ENCODE results near the gene SLC35A3. TPM values are rescaled to one million over a fixed set of nuclear protein-coding genes. Genes with fewer than 3 reads are reported as not detected.
A peak's percentile ranks its signal among the peaks of the same experiment; 100 is the strongest.

The SLC35A3 gene
- total and polyA plus RNA-seq, 2 of the 4 experiments (the other 2 are of a cell fraction), result 9.6 to 13.6 TPM

DNA sequence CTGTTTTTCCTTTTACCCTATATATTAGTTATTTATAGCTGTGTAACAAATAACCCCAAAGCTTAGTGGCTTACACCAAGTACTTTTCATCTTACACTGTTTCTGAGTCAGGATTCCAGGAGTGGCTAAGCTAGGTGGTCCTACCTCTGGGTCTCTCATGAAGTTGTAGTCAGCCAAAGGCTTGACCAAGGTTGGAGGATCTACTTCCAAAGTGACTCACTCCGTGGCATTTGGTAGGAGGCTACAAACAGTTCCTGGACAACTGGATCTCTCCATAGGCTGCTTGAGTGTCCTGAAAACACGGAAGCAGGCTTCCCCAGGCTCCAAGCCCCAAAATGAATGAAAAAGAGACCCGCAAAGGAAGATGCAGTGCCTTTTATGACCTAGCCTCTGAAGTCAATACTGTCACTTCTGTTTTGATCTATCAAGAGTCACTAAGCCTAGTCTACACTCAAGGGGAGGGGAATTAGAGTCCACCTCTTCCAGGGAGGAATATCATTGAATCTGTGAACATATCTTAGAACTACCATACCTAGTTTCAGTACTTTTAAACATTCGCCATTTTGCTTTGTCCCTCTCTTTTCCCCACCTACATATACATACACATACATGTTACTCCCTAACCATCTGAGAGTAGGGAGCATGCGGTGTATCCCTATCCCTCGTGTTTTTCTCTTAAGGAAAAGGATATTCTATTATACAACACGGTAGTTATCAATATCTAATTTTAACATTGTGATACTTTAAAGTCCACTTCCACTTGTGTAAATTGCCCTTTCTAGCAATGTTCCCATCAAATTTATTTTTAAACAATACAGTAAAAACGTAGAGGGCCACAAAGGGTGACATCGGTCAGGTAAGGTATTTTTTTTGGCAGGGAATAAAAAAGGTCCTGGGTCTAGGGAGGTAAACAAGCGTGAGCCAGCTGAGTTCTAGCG lies 67.2 kb downstream of the SLC35A3 start (continued):
- TF ChIP-seq CHD1 (IDR thresholded peaks at IDR 0.05; ENCODE audit: low read depth, low read length) (no peak), POLR2A (IDR thresholded peaks at IDR 0.05; ENCODE audit: low read depth, low read length) (no peak), RFX5 (IDR thresholded peaks at IDR 0.05; ENCODE audit: low read depth, low read length) (no peak)

DNA sequence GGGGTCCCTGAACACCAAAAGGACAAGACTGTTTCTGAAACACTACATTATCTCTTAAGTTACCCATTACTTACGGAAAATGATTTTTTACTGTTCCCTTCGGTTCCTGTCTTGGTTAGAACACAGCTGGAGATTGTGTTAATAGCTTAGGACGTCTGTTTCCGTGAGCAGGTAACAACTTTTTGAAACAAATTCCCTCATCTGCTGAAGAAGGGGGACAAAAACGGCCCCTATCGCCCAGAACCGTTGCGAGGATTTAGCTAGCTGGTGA lies 67.8 kb downstream of the SLC35A3 start:
- Histone ChIP-seq H4K5ac (ENCODE audit: low read depth, low read length) (peak overlapping the region; percentile 83; the same call in 1 of the 2 replicates), H2BK120ac (ENCODE audit: low read depth, low read length) (peak overlapping the region; percentile 73; the same call in 1 of the 2 replicates), H3K4ac (ENCODE audit: low read depth, low read length) (peak overlapping the region; percentile 86), H3K23ac (ENCODE audit: low read depth, low read length) (peak overlapping the region; percentile 97; the same call in 1 of the 2 replicates), H3K14ac (replicated peaks; ENCODE audit: low read depth, low read length) (peak overlapping the region; percentile 97), H3K27me3 (ENCODE audit: control insufficient read depth, insufficient read depth, low read length) (no peaks in the 10 kb centered on the region), H3K18ac (ENCODE audit: low read depth, low read length) (peak overlapping the region; percentile 65; the same call in 1 of the 2 replicates), H3K27ac (ENCODE audit: insufficient read depth, low read length) (peak overlapping the region; percentile 81), H3K4me1 (ENCODE audit: control insufficient read depth, insufficient read depth, low read length) (no peaks in the 10 kb centered on the region), H3K9ac (ENCODE audit: low read depth, low read length) (peak overlapping the region; percentile 90), H2BK20ac (ENCODE audit: low read depth, low read length) (no peak overlapping the region), H3K36me3 (ENCODE audit: control insufficient read depth, insufficient read depth, low read length) (no peaks in the 10 kb centered on the region), H3K9me1 (ENCODE audit: insufficient read depth, low read length) (peaks cover under 1% of the 10 kb centered on the region; the same call in 1 of the 2 replicates), H2AK9ac (replicated peaks; ENCODE audit: low read depth, low read length, poor library complexity) (peak overlapping the region; percentile 70), H3K4me3 (ENCODE audit: insufficient read depth, low read depth, low read length) (peak overlapping the region; percentile 99), H3K56ac (ENCODE audit: extremely low read depth, insufficient read depth, low read length) (peak overlapping the region; percentile 27; the same call in 1 of the 2 replicates), H4K91ac (ENCODE audit: insufficient read depth, low read depth, low read length) (0 out of 2 replicates have a peak overlapping the region, but pooled peaks have one; percentile 20), H2AFZ (replicated peaks; ENCODE audit: low read length, poor library complexity) (peak overlapping the region; percentile 98), H2AK5ac (ENCODE audit: low read depth, low read length) (no peak overlapping the region), H4K20me1 (ENCODE audit: insufficient read depth, low read length) (peaks cover 26% of the 10 kb centered on the region), H3K9me3 (ENCODE audit: control insufficient read depth, insufficient read depth, low read length) (no peaks in the 10 kb centered on the region), H2BK5ac (ENCODE audit: low read depth, low read length, poor library complexity, severe bottlenecking) (peak overlapping the region; percentile 61), H3K79me1 (ENCODE audit: low read depth in 1 of 2, low read length in 2 of 2) (peaks cover 3 to 27% of the 10 kb centered on the region in 2 experiments; a peak in 2 of 4 replicates), H4K8ac (ENCODE audit: low read depth in 2 of 2, low read length in 2 of 2) (peak overlapping the region; percentile 84 to 87; a peak in 2 of 4 replicates), H3K4me2 (ENCODE audit: low read depth, low read length) (peak overlapping the region; percentile 98), H2BK15ac (ENCODE audit: low read depth, low read length) (no peak overlapping the region; the same call in 2 of the 3 replicates)
- TF ChIP-seq MAFK (IDR thresholded peaks at IDR 0.05; ENCODE audit: low read depth, low read length) (no peak), BHLHE40 (IDR thresholded peaks at IDR 0.05; ENCODE audit: low read depth, low read length) (no peak), RAD21 (IDR thresholded peaks at IDR 0.05; ENCODE audit: low read length) (no peak), MAZ (IDR thresholded peaks at IDR 0.05; ENCODE audit: borderline replicate concordance, low read depth, low read length) (no peak), CHD1 (IDR thresholded peaks at IDR 0.05; ENCODE audit: low read depth, low read length) (no peak)
- peak; percentile 1; the same call in 1 of the 2 replicates for ATAC-seq (ENCODE audit: low read depth)
- dilution Hi-C loops (cut with HindIII; ENCODE audit: low sequenced_read_pairs, unreplicated experiment) (no loop called here), in situ Hi-C loops (cut with MboI; ENCODE audit: low sequenced_read_pairs) (no loop called here), intact Hi-C loops (cut with micrococcal nuclease) (no loop called here)
- ChIA-PET CTCF (interaction anchor here (1.0 kb wide), 1 partner anchor 422 kb away, joined by 3 read pairs; no protein-coding TSS in a partner anchor), POLR2A (ENCODE audit: unreplicated experiment) (interaction anchor here (0.6 kb wide), 2 partner anchors 58 to 187 kb away, joined by 4 to 5 read pairs; no protein-coding TSS in a partner anchor)
- WGBS, 2 experiments (ENCODE audit: extremely low coverage in 2 of 2, insufficient read length in 1 of 2), result 0% methylated on average over 4 of the region's 8 CpGs; no CpG with 5 or more reads in 1 of the 2 experiments
- TSS peak; percentile 94 for BruUV-seq (replicated peaks)
- no peak for DNase-seq
